ENCODE measurements around the gene LRP1B.

DNA sequence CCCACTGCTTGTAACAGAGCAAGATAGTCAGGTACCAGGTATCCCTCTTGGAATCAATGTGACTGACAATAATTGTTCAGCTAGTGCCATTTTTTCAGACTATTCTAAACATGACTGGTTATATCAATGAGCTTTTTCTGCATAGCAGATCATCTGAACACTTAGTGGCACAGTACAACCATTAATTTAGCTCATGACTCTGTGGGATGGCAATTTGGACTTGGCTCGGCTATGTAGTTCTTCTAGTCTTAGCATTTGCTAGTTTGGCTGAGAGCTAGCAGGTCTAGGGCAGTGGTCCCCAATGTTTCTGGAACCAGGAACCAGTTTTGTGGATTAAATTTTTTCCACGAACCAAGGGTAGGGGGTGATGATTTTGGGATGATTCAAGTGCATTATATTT, 1929.2 kb downstream of the LRP1B start:
- TF ChIP-seq, protein P1, sequence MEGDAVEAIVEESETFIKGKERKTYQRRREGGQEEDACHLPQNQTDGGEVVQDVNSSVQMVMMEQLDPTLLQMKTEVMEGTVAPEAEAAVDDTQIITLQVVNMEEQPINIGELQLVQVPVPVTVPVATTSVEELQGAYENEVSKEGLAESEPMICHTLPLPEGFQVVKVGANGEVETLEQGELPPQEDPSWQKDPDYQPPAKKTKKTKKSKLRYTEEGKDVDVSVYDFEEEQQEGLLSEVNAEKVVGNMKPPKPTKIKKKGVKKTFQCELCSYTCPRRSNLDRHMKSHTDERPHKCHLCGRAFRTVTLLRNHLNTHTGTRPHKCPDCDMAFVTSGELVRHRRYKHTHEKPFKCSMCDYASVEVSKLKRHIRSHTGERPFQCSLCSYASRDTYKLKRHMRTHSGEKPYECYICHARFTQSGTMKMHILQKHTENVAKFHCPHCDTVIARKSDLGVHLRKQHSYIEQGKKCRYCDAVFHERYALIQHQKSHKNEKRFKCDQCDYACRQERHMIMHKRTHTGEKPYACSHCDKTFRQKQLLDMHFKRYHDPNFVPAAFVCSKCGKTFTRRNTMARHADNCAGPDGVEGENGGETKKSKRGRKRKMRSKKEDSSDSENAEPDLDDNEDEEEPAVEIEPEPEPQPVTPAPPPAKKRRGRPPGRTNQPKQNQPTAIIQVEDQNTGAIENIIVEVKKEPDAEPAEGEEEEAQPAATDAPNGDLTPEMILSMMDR (IDR thresholded peaks at IDR 0.05): no peak
- TF ChIP-seq POLR2A (IDR thresholded peaks at IDR 0.05): no peak

Data from right lobe of liver (tissue), 4 donors.